ENCODE data around the gene F8. TPM values are rescaled to one million over a fixed set of nuclear protein-coding genes. Genes with fewer than 3 reads are reported as not detected.
"Not testable (repeated sequence)": the region's sequence is repeated elsewhere in the genome, so short reads cannot be mapped to it uniquely, and the experiment has no call there.

The F8 gene
- total and polyA plus RNA-seq, 5 donors: 34.7 to 98.8 (median 70.5) TPM

- H3K9me3 ChIP-seq (ENCODE audit: control insufficient read depth, low read length); H3K4me1 ChIP-seq (ENCODE audit: control insufficient read depth, insufficient read depth, low read length); H3K27ac ChIP-seq (ENCODE audit: low read length); H3K27me3 ChIP-seq (ENCODE audit: control insufficient read depth, insufficient read depth); H3K4me3 ChIP-seq (ENCODE audit: low read length); intact Hi-C loops (cut with DNase I); DNase-seq: not testable (repeated sequence)
- ATAC-seq: peak in 1 of 2 donors; percentile 10
- WGBS: 99% methylated on average over 10 of the region's 33 CpGs
Measured at GRCh38 chrX:154885057-154885456, 137.5 kb downstream of the F8 start.

GRCh38 chrX:154884069-154884468, 138.5 kb downstream of the F8 start:
- ATAC-seq; H3K9me3 ChIP-seq (ENCODE audit: control insufficient read depth, low read length); H3K27me3 ChIP-seq (ENCODE audit: control insufficient read depth, insufficient read depth); H3K4me3 ChIP-seq (ENCODE audit: low read length); DNase-seq; intact Hi-C loops (cut with DNase I); H3K4me1 ChIP-seq (ENCODE audit: control insufficient read depth, insufficient read depth, low read length); H3K27ac ChIP-seq (ENCODE audit: low read length): not testable (repeated sequence)
- WGBS: no CpG with 5 or more reads among the region's 8 CpGs

- Histone ChIP-seq H3K27ac (ENCODE audit: low read length) (no peak overlapping the region), H3K9me3 (ENCODE audit: control insufficient read depth, low read length) (no peaks in the 10 kb centered on the region), H3K27me3 (ENCODE audit: control insufficient read depth, insufficient read depth) (no peaks in the 10 kb centered on the region), H3K4me1 (ENCODE audit: control insufficient read depth, insufficient read depth, low read length) (no peaks in the 10 kb centered on the region), H3K4me3 (ENCODE audit: low read length) (no peak overlapping the region)
- 83% methylated on average over 2 of the region's 2 CpGs for WGBS
- DNase-seq (no peak), ATAC-seq (no peak)
- intact Hi-C loops (cut with DNase I): no loop called here
Measured at GRCh38 chrX:154873329-154873728, 149.2 kb downstream of the F8 start.

GRCh38 chrX:154868522-154868921, 154.0 kb downstream of the F8 start:
- H3K27me3 ChIP-seq (ENCODE audit: control insufficient read depth, insufficient read depth); H3K4me1 ChIP-seq (ENCODE audit: control insufficient read depth, insufficient read depth, low read length); H3K27ac ChIP-seq (ENCODE audit: low read length); intact Hi-C loops (cut with DNase I); ATAC-seq; H3K4me3 ChIP-seq (ENCODE audit: low read length); H3K9me3 ChIP-seq (ENCODE audit: control insufficient read depth, low read length); DNase-seq: not testable (repeated sequence)

- no peaks in the 10 kb centered on the region for H3K27me3 ChIP-seq (ENCODE audit: control insufficient read depth, insufficient read depth)
- ATAC-seq (no peak), DNase-seq (no peak)
- H3K4me3 ChIP-seq (ENCODE audit: low read length): no peak overlapping the region
- no peak overlapping the region for H3K27ac ChIP-seq (ENCODE audit: low read length)
- H3K9me3 ChIP-seq (ENCODE audit: control insufficient read depth, low read length): no peaks in the 10 kb centered on the region
- no peaks in the 10 kb centered on the region for H3K4me1 ChIP-seq (ENCODE audit: control insufficient read depth, insufficient read depth, low read length)
- intact Hi-C loops (cut with DNase I): no loop called here
Measured at GRCh38 chrX:154855256-154855655, 167.3 kb downstream of the F8 start.

- 100% methylated on average over 1 of the region's 1 CpG for WGBS
Measured at GRCh38 chrX:154850957-154851611, 171.4 kb downstream of the F8 start.

GRCh38 chrX:154840856-154841255, 181.7 kb downstream of the F8 start:
- intact Hi-C loops (cut with DNase I): no loop called here
- no peaks in the 10 kb centered on the region for H3K4me1 ChIP-seq (ENCODE audit: control insufficient read depth, insufficient read depth, low read length)
- no peaks in the 10 kb centered on the region for H3K9me3 ChIP-seq (ENCODE audit: control insufficient read depth, low read length)
- DNase-seq (no peak), ATAC-seq (peak in 1 of 2 donors; percentile 36)
- H3K27me3 ChIP-seq (ENCODE audit: control insufficient read depth, insufficient read depth): no peaks in the 10 kb centered on the region
- H3K27ac ChIP-seq (ENCODE audit: low read length): no peak overlapping the region
- H3K4me3 ChIP-seq (ENCODE audit: low read length): no peak overlapping the region
- WGBS: 83% methylated on average over 2 of the region's 2 CpGs

More at GRCh38 chrX:154850957-154851611, 171.4 kb downstream of the F8 start:
- intact Hi-C loops (cut with DNase I): no loop called here
- no peak for ATAC-seq
- Histone ChIP-seq H3K4me1 (ENCODE audit: control insufficient read depth, insufficient read depth, low read length) (no peaks in the 10 kb centered on the region), H3K9me3 (ENCODE audit: control insufficient read depth, low read length) (no peaks in the 10 kb centered on the region), H3K27ac (ENCODE audit: low read length) (no peak overlapping the region), H3K4me3 (ENCODE audit: low read length) (no peak overlapping the region), H3K27me3 (ENCODE audit: control insufficient read depth, insufficient read depth) (no peaks in the 10 kb centered on the region)
- no peak for DNase-seq

GRCh38 chrX:154836163-154836562, 186.4 kb downstream of the F8 start:
- H3K4me1 ChIP-seq (ENCODE audit: control insufficient read depth, insufficient read depth, low read length): no peaks in the 10 kb centered on the region
- DNase-seq (no peak), ATAC-seq (no peak)
- H3K9me3 ChIP-seq (ENCODE audit: control insufficient read depth, low read length): no peaks in the 10 kb centered on the region
- WGBS: 71% methylated on average over 1 of the region's 1 CpG
- no peak overlapping the region for H3K27ac ChIP-seq (ENCODE audit: low read length)
- no peak overlapping the region for H3K4me3 ChIP-seq (ENCODE audit: low read length)
- H3K27me3 ChIP-seq (ENCODE audit: control insufficient read depth, insufficient read depth): no peaks in the 10 kb centered on the region
- intact Hi-C loops (cut with DNase I): no loop called here

GRCh38 chrX:154834562-154834961, 188.0 kb downstream of the F8 start, which contains the start of gene SMIM9:
Gene SMIM9, minus strand, starts transcription at chrX:154834662. Its CDS starts 3,806 bp downstream, at chrX:154830856.
- no peaks in the 10 kb centered on the region for H3K4me1 ChIP-seq (ENCODE audit: control insufficient read depth, insufficient read depth, low read length)
- intact Hi-C loops (cut with DNase I): no loop called here
- 84% methylated on average over 3 of the region's 3 CpGs for WGBS
- ATAC-seq (no peak), DNase-seq (no peak)
- H3K4me3 ChIP-seq (ENCODE audit: low read length): no peak within 1 kb of the TSS
- no peaks in the 10 kb centered on the region for H3K27me3 ChIP-seq (ENCODE audit: control insufficient read depth, insufficient read depth)
- H3K9me3 ChIP-seq (ENCODE audit: control insufficient read depth, low read length): no peaks in the 10 kb centered on the region
- H3K27ac ChIP-seq (ENCODE audit: low read length): no peak within 1 kb of the TSS

- no peaks in the 10 kb centered on the region for H3K9me3 ChIP-seq (ENCODE audit: control insufficient read depth, low read length)
- DNase-seq (no peak), ATAC-seq (no peak)
- H3K4me1 ChIP-seq (ENCODE audit: control insufficient read depth, insufficient read depth, low read length): no peaks in the 10 kb centered on the region
- H3K27ac ChIP-seq (ENCODE audit: low read length): no peak overlapping the region
- WGBS: 97% methylated on average over 3 of the region's 3 CpGs
- H3K4me3 ChIP-seq (ENCODE audit: low read length): no peak overlapping the region
- H3K27me3 ChIP-seq (ENCODE audit: control insufficient read depth, insufficient read depth): no peaks in the 10 kb centered on the region
- intact Hi-C loops (cut with DNase I): no loop called here
Measured at GRCh38 chrX:154833746-154834274, 188.7 kb downstream of the F8 start.

- Histone ChIP-seq H3K9me3 (ENCODE audit: control insufficient read depth, low read length) (no peaks in the 10 kb centered on the region), H3K27me3 (ENCODE audit: control insufficient read depth, insufficient read depth) (no peaks in the 10 kb centered on the region), H3K27ac (ENCODE audit: low read length) (no peak overlapping the region), H3K4me3 (ENCODE audit: low read length) (no peak overlapping the region), H3K4me1 (ENCODE audit: control insufficient read depth, insufficient read depth, low read length) (no peaks in the 10 kb centered on the region)
- 40% methylated on average over 1 of the region's 1 CpG for WGBS
- DNase-seq (no peak), ATAC-seq (no peak)
- intact Hi-C loops (cut with DNase I): no loop called here
Measured at GRCh38 chrX:154829926-154830442, 192.5 kb downstream of the F8 start.

All from right cardiac atrium (tissue), 5 donors.